Measurements from ENCODE around the gene SMOC1. TPM values are rescaled to one million over a fixed set of nuclear protein-coding genes. Genes with fewer than 3 reads are reported as not detected.

SMOC1 gene
- total RNA-seq, 3 donors from 2014 or later = 1.2 to 2.0 (median 1.7) TPM

GRCh38 chr14:69850086-69850735 lies 29.0 kb upstream of the SMOC1 start:
- no peaks in the 10 kb centered on the region for H3K36me3 ChIP-seq (ENCODE audit: low read depth)
- H3K4me1 ChIP-seq (ENCODE audit: low read depth) = no peaks in the 10 kb centered on the region
- no peak for TF ChIP-seq CTCF (IDR thresholded peaks at IDR 0.05)
- DNase-seq (peak in 1 of 3 donors; percentile 26), ATAC-seq (peak; percentile 24)
- H3K4me3 ChIP-seq = no peak overlapping the region
- H3K9me3 ChIP-seq = no peaks in the 10 kb centered on the region
- intact Hi-C loops (cut with DNase I, micrococcal nuclease) = no loop called here

GRCh38 chr14:69850736-69851112 lies 28.5 kb upstream of the SMOC1 start:
- DNase-seq (no peak), ATAC-seq (no peak)
- TF ChIP-seq CTCF (IDR thresholded peaks at IDR 0.05) = no peak
- Histone ChIP-seq H3K4me1 (ENCODE audit: low read depth) (no peaks in the 10 kb centered on the region), H3K4me3 (no peak overlapping the region), H3K36me3 (ENCODE audit: low read depth) (no peaks in the 10 kb centered on the region), H3K9me3 (no peaks in the 10 kb centered on the region)
- intact Hi-C loops (cut with DNase I, micrococcal nuclease) = no loop called here

GRCh38 chr14:69852531-69853321 lies 26.5 kb upstream of the SMOC1 start:
- TF ChIP-seq CTCF (IDR thresholded peaks at IDR 0.05) = no peak
- Histone ChIP-seq H3K4me1 (ENCODE audit: low read depth) (no peaks in the 10 kb centered on the region), H3K9me3 (no peaks in the 10 kb centered on the region), H3K4me3 (no peak overlapping the region), H3K36me3 (ENCODE audit: low read depth) (no peaks in the 10 kb centered on the region)
- ATAC-seq (no peak), DNase-seq (no peak)
- intact Hi-C loops (cut with DNase I, micrococcal nuclease) = no loop called here

- Histone ChIP-seq H3K36me3 (ENCODE audit: low read depth) (no peaks in the 10 kb centered on the region), H3K9me3 (no peaks in the 10 kb centered on the region), H3K4me1 (ENCODE audit: low read depth) (no peaks in the 10 kb centered on the region), H3K4me3 (no peak overlapping the region)
- DNase-seq (no peak), ATAC-seq (no peak)
- intact Hi-C loops (cut with DNase I, micrococcal nuclease) = no loop called here
- no peak for TF ChIP-seq CTCF (IDR thresholded peaks at IDR 0.05)
These were observed 25.4 kb upstream of the SMOC1 start for GRCh38 chr14:69853774-69854173.

- peak; percentile 79 for ATAC-seq
- no peak for TF ChIP-seq CTCF (IDR thresholded peaks at IDR 0.05)
- no peak for DNase-seq
- no peak overlapping the region for H3K4me3 ChIP-seq
- intact Hi-C loops (cut with DNase I, micrococcal nuclease) = no loop called here
- no peaks in the 10 kb centered on the region for H3K4me1 ChIP-seq (ENCODE audit: low read depth)
- H3K9me3 ChIP-seq = no peaks in the 10 kb centered on the region
- H3K36me3 ChIP-seq (ENCODE audit: low read depth) = no peaks in the 10 kb centered on the region
These were observed 24.6 kb upstream of the SMOC1 start for GRCh38 chr14:69854598-69854997.

Measured in mucosa of descending colon (tissue), 3 donors.